Measurements from ENCODE around the gene NRL. TPM values are rescaled to one million over a fixed set of nuclear protein-coding genes. Genes with fewer than 3 reads are reported as not detected.

Gene NRL
- total RNA-seq, 2 donors from 2014 or later: 4.3 to 4.7 TPM

DNA sequence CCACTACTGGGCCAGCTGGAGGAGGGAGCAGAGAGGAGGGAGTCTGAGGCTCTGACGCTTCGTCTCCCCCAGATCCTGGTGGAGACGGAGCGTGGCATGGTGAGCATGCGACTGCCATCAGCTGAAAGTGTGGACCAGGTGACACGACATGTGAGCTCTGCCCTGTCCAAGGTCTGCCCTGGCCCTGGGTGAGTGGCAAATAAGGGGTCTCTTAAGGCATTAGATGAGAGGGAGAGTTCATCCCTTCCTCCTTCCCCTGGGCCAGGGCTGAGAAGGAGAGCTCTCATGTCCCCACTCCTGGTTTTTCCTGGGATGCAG is 60.5 kb downstream of the NRL start:
- intact Hi-C loops (cut with DNase I): no loop called here
- no peaks in the 10 kb centered on the region for H3K4me1 ChIP-seq (replicated peaks)
- H3K27ac ChIP-seq: no peak overlapping the region
- H3K36me3 ChIP-seq: no peaks in the 10 kb centered on the region
- H3K4me3 ChIP-seq: no peak overlapping the region
- H3K9me3 ChIP-seq: no peaks in the 10 kb centered on the region
- TF ChIP-seq CTCF (IDR thresholded peaks at IDR 0.05) (no peak), POLR2A (IDR thresholded peaks at IDR 0.05) (no peak), POLR2AphosphoS5 (IDR thresholded peaks at IDR 0.05) (no peak)
- no peak for DNase-seq (ENCODE audit: low spot score)
- H3K27me3 ChIP-seq (replicated peaks; ENCODE audit: insufficient read depth): no peaks in the 10 kb centered on the region
- WGBS: 94% methylated on average over 6 of the region's 6 CpGs

DNA sequence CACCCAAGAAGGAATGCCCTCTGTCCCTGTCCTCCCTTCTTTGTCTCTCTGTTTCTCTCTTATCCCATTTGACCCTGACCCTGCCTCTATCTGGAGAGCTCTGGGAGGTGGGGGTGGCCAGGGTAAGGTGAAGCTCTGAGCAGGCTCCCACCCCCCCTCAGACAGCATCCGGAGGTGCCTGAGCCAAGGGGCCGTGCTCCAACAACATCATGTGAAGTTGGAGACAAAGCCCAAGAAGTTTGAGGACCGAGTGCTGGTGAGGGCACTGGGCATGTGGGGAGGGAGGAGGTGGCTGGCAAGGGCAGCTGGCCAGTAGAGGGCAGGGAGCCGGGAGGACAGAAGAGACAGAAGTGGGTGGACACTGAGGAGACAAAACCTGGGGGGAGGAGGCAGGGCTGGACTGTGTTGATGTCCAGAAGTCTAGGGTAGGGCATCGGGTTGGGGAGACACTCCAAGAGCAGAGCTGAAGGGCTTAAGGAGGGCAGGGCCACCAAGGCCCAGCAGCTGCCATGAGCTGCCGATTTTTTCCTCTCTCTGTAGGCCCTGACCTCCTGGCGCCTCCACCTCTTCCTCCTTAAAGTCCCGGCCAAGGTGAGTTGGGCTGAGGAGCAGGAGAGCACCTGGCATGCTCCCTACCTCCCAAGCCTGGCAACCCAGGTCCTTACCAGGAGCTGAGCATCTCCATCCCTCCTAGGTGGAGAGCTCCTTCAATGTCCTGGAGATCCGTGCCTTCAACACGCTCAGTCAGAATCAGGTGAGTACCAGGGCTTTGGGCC is 61.0 kb downstream of the NRL start:
- TF ChIP-seq POLR2AphosphoS5 (IDR thresholded peaks at IDR 0.05): no peak
- no peak for TF ChIP-seq CTCF (IDR thresholded peaks at IDR 0.05)
- TF ChIP-seq POLR2A (IDR thresholded peaks at IDR 0.05): no peak
- Histone ChIP-seq H3K4me3 (no peak overlapping the region), H3K36me3 (no peaks in the 10 kb centered on the region), H3K4me1 (replicated peaks) (no peaks in the 10 kb centered on the region), H3K27ac (no peak overlapping the region), H3K9me3 (no peaks in the 10 kb centered on the region), H3K27me3 (replicated peaks; ENCODE audit: insufficient read depth) (no peaks in the 10 kb centered on the region)
- intact Hi-C loops (cut with DNase I): no loop called here
- no peak for DNase-seq (ENCODE audit: low spot score)
- 78% methylated on average over 10 of the region's 10 CpGs for WGBS

- Histone ChIP-seq H3K27me3 (replicated peaks; ENCODE audit: insufficient read depth) (no peaks in the 10 kb centered on the region), H3K27ac (no peak overlapping the region), H3K4me3 (peak overlapping the region; percentile 43 to 51), H3K36me3 (no peaks in the 10 kb centered on the region), H3K4me1 (replicated peaks) (no peaks in the 10 kb centered on the region), H3K9me3 (no peaks in the 10 kb centered on the region)
- intact Hi-C loops (cut with DNase I): no loop called here
- TF ChIP-seq CTCF (IDR thresholded peaks at IDR 0.05): no peak
- no peak for TF ChIP-seq POLR2AphosphoS5 (IDR thresholded peaks at IDR 0.05)
- TF ChIP-seq POLR2A (IDR thresholded peaks at IDR 0.05): no peak
- no peak for DNase-seq (ENCODE audit: low spot score)
- WGBS: 52% methylated on average over 20 of the region's 20 CpGs
Observed at GRCh38 chr14:24052656-24053547, 61.8 kb downstream of the NRL start.

DNA sequence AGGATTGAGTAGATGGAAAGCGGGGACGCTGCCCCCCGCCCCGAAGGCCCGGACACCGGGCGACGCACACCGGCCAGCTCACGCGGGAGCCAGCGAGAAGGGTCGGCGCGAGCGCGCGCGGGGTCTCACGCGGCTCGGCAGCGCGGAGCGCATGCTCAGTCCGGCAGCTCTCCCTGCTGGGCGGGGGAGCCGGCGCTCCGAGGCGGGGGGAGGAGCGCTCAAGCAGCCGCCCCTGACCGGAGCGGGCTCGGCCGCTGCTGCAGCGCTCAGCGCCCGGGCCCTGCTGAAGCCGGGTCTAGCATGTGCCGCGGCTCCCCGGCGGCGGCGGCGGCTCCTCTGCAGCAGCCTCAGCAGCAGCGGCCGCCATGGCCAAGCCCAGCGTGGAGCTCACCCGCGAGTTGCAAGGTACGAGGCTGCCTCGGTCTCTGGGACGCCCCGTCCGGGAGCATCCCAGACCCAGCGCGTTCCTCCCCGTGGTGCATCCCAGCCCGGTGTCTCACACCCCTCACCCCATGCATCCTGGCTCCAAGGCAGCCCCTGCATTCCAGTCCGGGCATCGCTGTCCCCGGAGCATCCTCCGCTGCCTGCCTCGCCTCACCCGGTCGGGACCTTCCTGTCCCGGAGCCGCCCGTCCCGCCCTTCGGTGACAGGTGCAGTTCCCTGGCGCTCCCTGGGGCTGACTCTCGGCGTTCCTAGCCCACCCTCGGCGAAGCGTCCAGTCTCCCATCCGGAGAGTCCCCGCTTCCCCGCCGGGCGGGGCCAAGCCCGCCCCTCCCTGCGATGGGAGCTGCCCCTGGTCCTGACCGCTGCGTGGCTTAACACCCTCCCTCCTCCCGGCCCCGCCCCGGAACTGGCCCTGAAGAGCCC is 62.7 kb downstream of the NRL start, which contains the start of gene CARMIL3:
Gene CARMIL3, plus strand, starts transcription at position 221 of the 867 bp plus-strand sequence. Its CDS starts 145 bp downstream, at position 366.
- DNase-seq (ENCODE audit: low spot score): peak; percentile 57
- Histone ChIP-seq H3K27ac (peak within 1 kb of the TSS; percentile 55 to 64), H3K4me3 (peak within 1 kb of the TSS; percentile 43 to 51), H3K36me3 (no peaks in the 10 kb centered on the region), H3K9me3 (no peaks in the 10 kb centered on the region), H3K4me1 (replicated peaks) (no peaks in the 10 kb centered on the region), H3K27me3 (replicated peaks; ENCODE audit: insufficient read depth) (no peaks in the 10 kb centered on the region)
- intact Hi-C loops (cut with DNase I): no loop called here
- TF ChIP-seq CTCF (IDR thresholded peaks at IDR 0.05): peak in 1 of 4 experiments; percentile 5
- TF ChIP-seq POLR2A (IDR thresholded peaks at IDR 0.05): peak; percentile 56
- no peak for TF ChIP-seq POLR2AphosphoS5 (IDR thresholded peaks at IDR 0.05)
- whole genome bisulfite sequencing: under 1% methylated on average over 82 of the region's 92 CpGs
